Caco-2 (cell line): ENCODE data around the gene ASF1B. TPM values are rescaled to one million over a fixed set of nuclear protein-coding genes. Genes with fewer than 3 reads are reported as not detected.

Source experiments
- BruUV-seq: library from RNA; stranded (reverse); fragments of 400-500 nt; replicated peaks from 2 replicates; lab custom pipeline; 2021; lab: Mats Ljungman, UMichigan
- CTCF ChIA-PET: fragments of 300-600 bp; sonication (Branson Sonifier 250); formaldehyde crosslinking; loops from one replicate; lab custom pipeline; 2022; ENCODE audit warnings: antibody characterized with exemption; lab: Charles Lee
- POLR2A ChIA-PET: fragments of 300-600 bp; sonication (Branson Sonifier 250); formaldehyde crosslinking; loops from one replicate; lab custom pipeline; 2022; ENCODE audit warnings: antibody characterized with exemption; lab: Charles Lee
- DNase-seq, 2 experiments: peaks; one replicate each; pipeline versions ENCODE4 v3.0.0 to v3.0.0-alpha.2; 2020 to 2022
- H3K27me3 ChIP-seq: replicated peaks from 2 replicates; pipeline ENCODE4 v1.6.0; 2011; ENCODE audit warnings: low read length; ENCODE audit not compliant: control insufficient read depth, insufficient read depth
- H3K36me3 ChIP-seq: 2 replicates; pipeline ENCODE4 v1.5.1; 2011; ENCODE audit warnings: low read length; ENCODE audit not compliant: control insufficient read depth, insufficient read depth
- H3K4me1 ChIP-seq: fragments of 250-450 bp; sonication (Bioruptor Pico); 2 replicates; pipeline ENCODE4 v1.5.1; 2020; ENCODE audit warnings: mild to moderate bottlenecking
- H3K4me3 ChIP-seq: 2 replicates; pipeline ENCODE4 v1.5.1; 2011; ENCODE audit warnings: low read depth, mild to moderate bottlenecking, control low read depth, low read length
- H3K9me3 ChIP-seq: fragments of 250-450 bp; sonication (Bioruptor Pico); 2 replicates; pipeline ENCODE4 v1.5.1; 2020; ENCODE audit warnings: mild to moderate bottlenecking, moderate library complexity
- H3K27ac Mint-ChIP-seq: one replicate; pipeline ENCODE4 v1.8.0; 2022; ENCODE audit warnings: mixed read lengths; ENCODE audit not compliant: unreplicated experiment
- H3K27me3 Mint-ChIP-seq: one replicate; pipeline ENCODE4 v1.8.0; 2022; ENCODE audit warnings: mixed read lengths; ENCODE audit not compliant: insufficient read depth, unreplicated experiment
- H3K36me3 Mint-ChIP-seq: one replicate; pipeline ENCODE4 v1.8.0; 2022; ENCODE audit warnings: mild to moderate bottlenecking, mixed read lengths; ENCODE audit not compliant: insufficient read depth, unreplicated experiment
- H3K4me1 Mint-ChIP-seq: one replicate; pipeline ENCODE4 v1.8.0; 2022; ENCODE audit warnings: low read depth, mixed read lengths; ENCODE audit not compliant: unreplicated experiment
- H3K4me3 Mint-ChIP-seq: one replicate; pipeline ENCODE4 v1.8.0; 2022; ENCODE audit warnings: mild to moderate bottlenecking, moderate library complexity, mixed read lengths; ENCODE audit not compliant: unreplicated experiment
- H3K9me3 Mint-ChIP-seq: one replicate; pipeline ENCODE4 v1.8.0; 2022; ENCODE audit warnings: mixed read lengths; ENCODE audit not compliant: unreplicated experiment
- intact Hi-C: fragments of 100-400 bp; cut with micrococcal nuclease; formaldehyde crosslinking; loops from one replicate; pipeline ENCODE4 v1.10.0; 2022; ENCODE audit not compliant: unreplicated experiment
- total RNA-seq: library from RNA; stranded (reverse); gene quantifications from 2 replicates; pipeline ENCODE4 v1.2.3, GENCODE V29; 2022
- TF ChIP-seq, protein P1 (sequence below), 2 experiments: fragments of 200-600 bp in 1 of 2; IDR thresholded peaks; 1 replicate in 1 of 2; 2 replicates in 1 of 2; pipeline versions ENCODE4 v1.5.1 to v1.8.0; 2011 to 2022; ENCODE audit warnings: antibody characterized with exemption in 1 of 2, control low read depth in 1 of 2, inconsistent platforms in 1 of 2, low read depth in 1 of 2, low read length in 1 of 2, mild to moderate bottlenecking in 1 of 2, moderate library complexity in 1 of 2; ENCODE audit not compliant: insufficient read depth in 1 of 2, severe bottlenecking in 1 of 2, unreplicated experiment in 1 of 2

The ASF1B gene
- total RNA-seq, 1 experiment from 2014 or later, result 40.2 TPM

GRCh38 chr19:14149509-14149994, 13.2 kb upstream of the ASF1B start:
- BruUV-seq, result no TSS peak

DNA sequence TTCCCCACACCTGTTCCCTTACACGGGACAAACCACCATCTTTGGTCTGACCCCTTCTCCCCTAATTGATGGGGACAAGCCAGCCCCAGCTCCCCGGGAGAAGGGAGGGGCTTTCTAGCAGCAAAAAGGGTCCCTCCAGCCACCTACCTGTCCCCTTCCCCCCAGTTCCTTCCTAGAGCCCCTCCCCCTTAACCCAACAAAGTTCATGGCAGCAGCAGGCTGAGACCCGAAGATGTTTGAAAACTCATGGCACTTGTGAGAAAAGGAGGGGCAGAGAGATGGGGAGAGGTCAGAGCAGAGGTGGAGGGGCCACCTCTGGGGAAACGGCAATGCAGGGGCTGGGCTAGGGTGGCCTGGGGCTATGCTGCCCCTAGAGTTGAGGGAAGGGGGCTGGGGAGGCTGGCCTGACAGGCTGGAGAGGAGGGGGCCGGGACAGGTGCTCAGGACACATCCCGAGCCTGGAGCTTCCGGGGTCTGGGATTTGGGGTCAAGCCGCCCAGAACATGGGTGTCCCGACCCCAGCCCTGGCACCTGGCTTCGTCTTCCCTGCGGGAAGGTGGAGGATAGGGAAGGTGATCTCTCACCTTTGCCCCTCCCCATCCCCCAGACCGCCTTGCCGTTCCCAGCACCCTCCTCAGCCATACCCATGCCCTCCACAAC, 12.5 kb upstream of the ASF1B start:
- H3K36me3 Mint-ChIP-seq, result peaks cover 10% of the 10 kb centered on the region
- no peaks in the 10 kb centered on the region for H3K9me3 Mint-ChIP-seq
- no peaks in the 10 kb centered on the region for H3K27me3 ChIP-seq
- no peak overlapping the region for H3K4me3 Mint-ChIP-seq
- no peaks in the 10 kb centered on the region for H3K4me1 ChIP-seq
- no peak overlapping the region for H3K4me3 ChIP-seq
- H3K9me3 ChIP-seq, result no peaks in the 10 kb centered on the region
- no peaks in the 10 kb centered on the region for H3K4me1 Mint-ChIP-seq
- intact Hi-C loops, result no loop called here
- ChIA-PET POLR2A (interaction anchor here (0.6 kb wide), 1 partner anchor 12 kb away, joined by 4 read pairs; no protein-coding TSS in a partner anchor), CTCF (interaction anchor here (1.8 to 1.9 kb wide), 2 partner anchors 12 to 200 kb away, joined by 9 to 14 read pairs; partner anchors contain the start of gene ASF1B)
- no TSS peak for BruUV-seq
- no peak overlapping the region for H3K27ac Mint-ChIP-seq
- TF ChIP-seq, protein P1, sequence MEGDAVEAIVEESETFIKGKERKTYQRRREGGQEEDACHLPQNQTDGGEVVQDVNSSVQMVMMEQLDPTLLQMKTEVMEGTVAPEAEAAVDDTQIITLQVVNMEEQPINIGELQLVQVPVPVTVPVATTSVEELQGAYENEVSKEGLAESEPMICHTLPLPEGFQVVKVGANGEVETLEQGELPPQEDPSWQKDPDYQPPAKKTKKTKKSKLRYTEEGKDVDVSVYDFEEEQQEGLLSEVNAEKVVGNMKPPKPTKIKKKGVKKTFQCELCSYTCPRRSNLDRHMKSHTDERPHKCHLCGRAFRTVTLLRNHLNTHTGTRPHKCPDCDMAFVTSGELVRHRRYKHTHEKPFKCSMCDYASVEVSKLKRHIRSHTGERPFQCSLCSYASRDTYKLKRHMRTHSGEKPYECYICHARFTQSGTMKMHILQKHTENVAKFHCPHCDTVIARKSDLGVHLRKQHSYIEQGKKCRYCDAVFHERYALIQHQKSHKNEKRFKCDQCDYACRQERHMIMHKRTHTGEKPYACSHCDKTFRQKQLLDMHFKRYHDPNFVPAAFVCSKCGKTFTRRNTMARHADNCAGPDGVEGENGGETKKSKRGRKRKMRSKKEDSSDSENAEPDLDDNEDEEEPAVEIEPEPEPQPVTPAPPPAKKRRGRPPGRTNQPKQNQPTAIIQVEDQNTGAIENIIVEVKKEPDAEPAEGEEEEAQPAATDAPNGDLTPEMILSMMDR (IDR thresholded peaks at IDR 0.05; ENCODE audit: insufficient read depth in 1 of 2, low read depth in 1 of 2, low read length in 1 of 2, severe bottlenecking in 1 of 2, unreplicated experiment in 1 of 2), result no peak
- H3K36me3 ChIP-seq, result no peaks in the 10 kb centered on the region
- DNase-seq, result no peak
- no peaks in the 10 kb centered on the region for H3K27me3 Mint-ChIP-seq

More at GRCh38 chr19:14149509-14149994, 13.2 kb upstream of the ASF1B start:
- Mint-ChIP-seq H3K4me1 (no peaks in the 10 kb centered on the region), H3K4me3 (no peak overlapping the region), H3K36me3 (peaks cover 10% of the 10 kb centered on the region), H3K27me3 (no peaks in the 10 kb centered on the region), H3K27ac (no peak overlapping the region), H3K9me3 (no peaks in the 10 kb centered on the region)
- Histone ChIP-seq H3K4me3 (no peak overlapping the region), H3K27me3 (no peaks in the 10 kb centered on the region), H3K9me3 (no peaks in the 10 kb centered on the region), H3K36me3 (no peaks in the 10 kb centered on the region), H3K4me1 (no peaks in the 10 kb centered on the region)
- POLR2A ChIA-PET, result no interaction called here
- intact Hi-C loops, result no loop called here
- CTCF ChIA-PET, result no interaction called here
- no peak for DNase-seq
- TF ChIP-seq, protein P1 (IDR thresholded peaks at IDR 0.05; ENCODE audit: insufficient read depth in 1 of 2, low read depth in 1 of 2, low read length in 1 of 2, severe bottlenecking in 1 of 2, unreplicated experiment in 1 of 2), result no peak

- no peak overlapping the region for H3K27ac Mint-ChIP-seq
These were observed 11.6 kb upstream of the ASF1B start for GRCh38 chr19:14147797-14148605.

More at GRCh38 chr19:14147797-14148605, 11.6 kb upstream of the ASF1B start:
- Mint-ChIP-seq H3K9me3 (no peaks in the 10 kb centered on the region), H3K4me1 (no peaks in the 10 kb centered on the region), H3K36me3 (peaks cover 10% of the 10 kb centered on the region), H3K4me3 (no peak overlapping the region), H3K27me3 (no peaks in the 10 kb centered on the region)
- ChIA-PET POLR2A (interaction anchor here (0.6 kb wide), 2 partner anchors 11 kb away, joined by 3 to 4 read pairs; no protein-coding TSS in a partner anchor), CTCF (interaction anchor here (0.5 to 1.9 kb wide), 4 partner anchors 11 to 320 kb away, joined by 3 to 14 read pairs (median 7); partner anchors contain the start of gene ASF1B)
- Histone ChIP-seq H3K4me1 (no peaks in the 10 kb centered on the region), H3K9me3 (no peaks in the 10 kb centered on the region), H3K36me3 (no peaks in the 10 kb centered on the region), H3K27me3 (no peaks in the 10 kb centered on the region), H3K4me3 (no peak overlapping the region)
- DNase-seq, result peak; percentile 53 to 65
- intact Hi-C loops, result no loop called here
- BruUV-seq, result no TSS peak
- TF ChIP-seq, protein P1 (IDR thresholded peaks at IDR 0.05; ENCODE audit: insufficient read depth in 1 of 2, low read depth in 1 of 2, low read length in 1 of 2, severe bottlenecking in 1 of 2, unreplicated experiment in 1 of 2), result peak; percentile 69 to 83
